Lung microvascular endothelial cell (primary cell): ENCODE results near the gene PLSCR3. TPM values are rescaled to one million over a fixed set of nuclear protein-coding genes. Genes with fewer than 3 reads are reported as not detected.
A peak's percentile ranks its signal among the peaks of the same experiment; 100 is the strongest.

Source experiments
- DNase-seq, 2 donors: peaks; one replicate each; pipeline versions ENCODE4 v3.0.0 to v3.0.0-alpha.2; 2010; ENCODE audit warnings: low read depth in 2 of 2
- total RNA-seq: library from RNA; depleted of rRNA; stranded (reverse); fragments of >200 nt; gene quantifications from 2 replicates; pipeline ENCODE4 v1.2.1, GENCODE V29; 2014

PLSCR3 gene
- total RNA-seq, 1 donor from 2014 or later: 19.4 TPM

DNA sequence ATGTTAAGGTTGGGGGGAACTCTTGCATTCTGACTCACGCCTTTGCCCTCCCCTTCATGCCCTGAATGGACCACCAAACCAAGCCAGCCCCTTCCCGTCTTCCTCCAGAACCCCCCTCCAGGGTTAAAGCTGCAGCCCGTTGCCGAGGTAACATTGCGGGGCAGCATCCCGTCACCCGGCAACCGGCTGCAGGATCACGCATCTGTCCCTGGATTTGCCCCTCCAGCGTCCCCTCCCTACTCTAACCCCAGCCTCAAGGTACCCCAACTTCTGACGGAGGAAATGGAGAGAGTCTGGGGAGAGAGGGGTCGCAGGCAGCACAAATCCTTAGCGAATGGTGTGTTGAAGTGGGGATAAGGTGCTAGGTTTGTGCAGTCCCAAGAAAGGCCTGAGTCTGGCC, 12.8 kb upstream of the PLSCR3 start:
- no peak for DNase-seq

DNA sequence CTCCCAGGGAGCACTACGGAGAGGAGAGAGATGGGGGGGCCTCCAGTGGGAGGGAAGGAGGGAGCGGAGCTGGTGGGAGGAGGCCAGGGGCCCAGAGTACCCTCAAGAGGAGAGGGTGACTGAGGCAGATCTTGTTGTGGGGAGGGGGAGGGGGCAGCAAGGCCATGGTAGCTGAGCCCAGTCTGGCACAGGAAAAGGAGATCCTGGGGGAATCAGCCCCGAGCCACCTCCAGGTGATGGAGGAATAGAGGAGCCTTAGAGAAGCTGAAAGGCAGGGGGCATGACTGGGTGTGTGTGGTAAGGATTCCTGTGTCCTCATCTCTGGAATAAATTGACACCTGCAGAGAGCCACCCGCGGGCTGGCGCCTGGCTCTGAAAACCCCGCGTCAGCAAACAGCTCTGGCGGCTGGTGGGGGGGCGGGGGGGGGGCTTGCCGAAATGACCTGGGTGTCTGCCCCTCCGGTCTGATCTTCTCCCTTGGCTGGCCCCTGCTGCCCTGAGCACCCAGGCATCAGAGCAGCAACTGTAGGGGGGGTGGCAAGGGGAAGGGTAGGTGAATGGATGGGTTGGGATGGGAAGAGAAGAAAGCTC, 12.0 kb upstream of the PLSCR3 start:
- DNase-seq: no peak

DNA sequence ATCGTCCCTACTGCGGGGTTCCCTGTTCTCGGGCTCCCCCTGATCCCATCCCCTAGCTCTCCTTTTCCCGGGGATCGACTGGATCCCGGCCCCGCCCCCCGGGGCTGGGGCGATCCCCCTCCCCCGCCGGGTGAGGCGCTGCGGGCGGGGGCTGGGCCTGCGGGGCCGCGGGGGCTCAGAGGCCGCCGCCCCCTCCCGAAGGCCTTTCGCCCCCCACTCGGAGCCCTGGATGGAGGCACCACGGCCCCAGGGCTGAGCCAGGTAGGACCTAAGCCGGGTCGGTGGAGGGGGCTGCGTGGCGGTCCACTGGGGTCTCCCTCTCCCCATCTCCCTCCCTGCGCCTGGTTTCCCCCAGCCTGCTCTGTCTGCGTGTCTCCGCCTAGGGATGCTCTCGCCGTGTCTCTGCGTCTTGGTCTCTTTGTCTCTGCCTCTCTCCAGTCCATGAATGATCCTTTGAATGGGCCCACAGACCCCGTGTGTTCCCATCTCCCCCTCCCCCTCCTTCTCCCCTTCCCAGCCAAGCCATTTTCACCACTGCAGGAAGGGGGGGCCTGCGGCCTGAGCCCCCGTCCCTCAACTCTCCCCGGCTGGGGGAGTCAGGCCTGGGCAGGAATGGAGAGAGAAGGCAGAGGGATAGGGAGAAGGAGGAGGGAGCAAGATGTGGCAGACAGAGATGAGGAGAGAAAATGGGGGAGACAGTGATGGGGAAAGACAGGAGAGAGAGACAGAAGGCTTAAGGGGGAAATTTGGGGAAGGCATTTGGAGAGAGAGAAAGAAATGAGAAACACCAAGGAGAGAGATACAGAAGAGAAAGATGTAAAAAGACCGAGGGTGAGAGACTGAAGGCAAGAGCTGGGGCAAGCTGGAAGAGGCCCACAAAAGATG, 11.3 kb upstream of the PLSCR3 start:
- no peak for DNase-seq

DNA sequence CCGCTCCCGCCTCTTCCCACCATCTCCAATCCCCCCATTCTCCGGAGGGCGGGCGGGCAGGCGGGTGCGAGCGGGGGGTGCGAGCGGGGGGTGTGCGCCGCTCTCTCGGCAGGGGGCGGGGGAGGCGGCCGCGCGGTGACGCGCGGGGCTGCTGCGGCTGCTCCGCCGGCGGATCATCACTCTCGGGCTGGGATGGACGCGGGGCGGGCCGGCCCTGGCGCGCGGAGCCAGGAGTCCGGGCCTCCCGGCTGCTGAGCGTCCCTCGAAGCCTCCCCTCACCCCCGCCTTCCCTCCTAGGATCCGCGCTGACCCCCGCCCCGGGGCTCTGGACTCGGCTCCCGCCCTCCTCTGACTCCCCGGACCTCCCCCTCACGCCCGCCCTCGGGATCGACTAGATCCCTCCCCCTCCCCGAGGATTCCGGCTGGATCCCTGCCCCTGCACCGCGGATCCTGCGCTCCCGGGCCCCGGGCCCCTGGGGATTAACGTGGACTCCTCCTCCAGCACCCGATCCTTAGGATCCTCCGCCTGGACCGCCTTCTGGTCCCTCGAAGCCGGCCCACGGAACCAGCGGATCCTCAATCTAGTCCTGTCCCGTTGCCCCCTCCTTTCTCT, 10.5 kb upstream of the PLSCR3 start:
- DNase-seq: peak in 1 of 2 donors; percentile 19

DNA sequence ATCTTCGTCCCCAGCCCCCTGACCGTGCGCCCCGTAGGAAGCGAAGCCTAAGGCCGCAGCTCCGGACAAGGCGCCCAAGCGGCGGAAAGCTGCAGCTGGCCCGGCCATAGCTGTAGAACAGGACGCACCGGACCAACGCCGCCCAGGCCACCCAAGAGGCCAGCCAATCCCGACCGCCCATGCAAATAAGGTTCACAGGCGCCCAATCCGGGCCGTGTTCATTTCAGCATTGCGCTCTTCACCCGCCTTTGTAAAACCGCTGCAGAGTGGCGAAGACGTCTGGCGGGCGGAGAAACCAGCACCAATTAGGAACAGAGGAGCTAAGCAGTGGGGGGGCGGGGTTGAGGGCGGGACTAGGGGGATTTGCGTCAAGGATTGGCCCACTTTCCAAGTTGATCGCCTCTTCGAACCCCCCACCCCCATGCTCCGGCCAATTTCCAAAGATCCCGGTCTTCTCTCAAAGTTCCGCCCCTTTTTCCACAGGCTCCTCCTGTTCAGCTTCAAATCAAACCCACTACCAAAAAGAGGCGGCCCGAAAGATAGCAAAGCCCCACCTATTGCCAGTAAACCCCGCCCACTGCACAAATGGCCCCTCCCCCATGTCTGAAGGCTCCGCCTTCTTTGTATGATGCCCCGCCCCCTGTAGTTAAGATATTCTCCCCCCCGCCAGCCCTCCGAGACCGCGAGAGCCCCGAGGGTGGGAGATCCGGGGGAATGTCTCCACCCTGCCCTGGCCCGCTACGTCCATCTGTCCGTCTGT, 9.8 kb upstream of the PLSCR3 start, which contains the start of gene TMEM256:
Gene TMEM256 (minus strand): TSS at position 121 of the 760 bp plus-strand sequence. CDS start 13 bp downstream, at position 108.
- DNase-seq: peak; percentile 100

DNA sequence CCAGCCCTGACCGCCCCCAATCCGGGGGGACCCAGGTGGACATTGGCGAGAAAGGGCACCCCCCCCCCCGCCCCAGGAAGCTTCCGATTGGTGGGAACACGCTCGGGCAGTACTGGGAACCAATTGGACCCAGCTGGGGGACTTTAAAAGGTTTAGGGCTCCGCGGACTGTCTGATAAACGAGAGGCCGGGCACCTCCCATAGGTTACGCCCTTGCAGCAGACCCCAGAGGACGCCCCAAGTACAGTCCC, 9.3 kb upstream of the PLSCR3 start:
- no peak for DNase-seq

DNA sequence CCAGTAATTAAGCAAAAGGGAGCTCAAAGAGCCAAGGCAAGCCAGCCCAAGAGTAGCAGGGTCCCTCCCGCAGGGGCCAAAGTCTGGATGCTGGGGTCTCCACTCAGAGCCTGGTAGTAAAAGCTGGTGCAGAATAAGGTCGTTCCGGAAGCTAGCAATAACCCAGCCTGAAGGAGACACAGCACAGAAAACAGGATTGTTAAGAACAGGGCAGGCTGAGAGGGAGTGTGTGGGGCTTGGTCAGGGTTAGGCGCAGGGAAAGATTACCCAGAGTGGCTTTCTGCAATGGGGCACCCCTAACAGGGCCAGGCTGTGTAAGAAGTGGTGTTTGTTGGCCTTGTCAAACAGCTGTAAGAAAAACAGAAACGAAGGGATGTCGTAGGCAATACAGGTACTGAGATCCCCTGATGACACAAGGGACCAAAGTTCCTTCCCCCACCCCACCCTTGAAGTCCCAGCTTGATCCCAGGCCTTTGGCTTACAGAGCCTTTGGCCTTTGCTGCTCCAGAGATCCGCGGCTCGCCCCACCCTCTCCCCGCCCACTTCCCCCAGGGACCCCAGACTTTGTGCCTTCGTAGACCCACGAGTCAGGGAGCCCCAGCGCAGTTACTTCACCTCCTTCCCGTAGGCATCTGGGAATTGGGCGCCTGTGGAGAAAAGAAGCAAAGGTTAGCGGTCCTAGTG, 8.9 kb upstream of the PLSCR3 start:
- peak in 1 of 2 donors; percentile 10 for DNase-seq

DNA sequence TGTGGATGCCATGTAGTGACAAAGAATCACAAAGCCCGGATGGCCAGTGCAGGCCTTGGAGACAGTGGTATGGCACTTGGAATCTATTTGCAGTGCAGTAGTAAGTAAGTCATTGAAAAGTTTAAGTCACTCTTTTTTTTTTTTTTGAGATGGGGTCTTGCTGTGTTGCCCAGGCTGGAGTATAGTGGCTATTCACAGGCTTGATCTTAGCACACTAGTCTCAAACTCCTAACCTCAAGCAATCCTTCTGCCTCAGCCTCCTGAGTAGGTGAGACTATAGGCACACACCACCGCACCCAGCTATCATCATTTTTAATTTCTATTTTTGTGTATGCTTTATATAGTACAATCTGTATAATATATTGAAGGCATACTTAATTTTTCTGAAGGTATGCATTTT, 4.3 kb upstream of the PLSCR3 start:
- no peak for DNase-seq

DNA sequence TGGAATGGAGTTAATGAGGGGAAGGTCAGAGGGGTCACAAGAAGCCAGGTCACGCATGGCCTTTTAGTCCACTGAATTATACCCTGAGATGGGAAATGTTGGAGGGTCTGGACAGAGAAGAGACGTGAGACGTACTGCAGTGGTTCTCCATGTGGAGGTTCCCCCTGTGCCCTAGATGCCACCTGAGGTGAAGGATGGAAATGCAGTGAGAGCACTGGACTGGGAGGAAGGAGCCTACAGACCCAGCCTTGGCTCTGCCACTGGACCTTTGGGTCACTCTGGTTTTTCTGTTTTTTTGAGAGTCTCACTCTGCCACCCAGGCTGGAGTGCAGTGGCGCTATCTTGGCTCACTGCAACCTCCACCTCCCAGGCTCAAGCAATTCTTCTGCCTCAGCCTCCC, 1.8 kb upstream of the PLSCR3 start:
- no peak for DNase-seq

DNA sequence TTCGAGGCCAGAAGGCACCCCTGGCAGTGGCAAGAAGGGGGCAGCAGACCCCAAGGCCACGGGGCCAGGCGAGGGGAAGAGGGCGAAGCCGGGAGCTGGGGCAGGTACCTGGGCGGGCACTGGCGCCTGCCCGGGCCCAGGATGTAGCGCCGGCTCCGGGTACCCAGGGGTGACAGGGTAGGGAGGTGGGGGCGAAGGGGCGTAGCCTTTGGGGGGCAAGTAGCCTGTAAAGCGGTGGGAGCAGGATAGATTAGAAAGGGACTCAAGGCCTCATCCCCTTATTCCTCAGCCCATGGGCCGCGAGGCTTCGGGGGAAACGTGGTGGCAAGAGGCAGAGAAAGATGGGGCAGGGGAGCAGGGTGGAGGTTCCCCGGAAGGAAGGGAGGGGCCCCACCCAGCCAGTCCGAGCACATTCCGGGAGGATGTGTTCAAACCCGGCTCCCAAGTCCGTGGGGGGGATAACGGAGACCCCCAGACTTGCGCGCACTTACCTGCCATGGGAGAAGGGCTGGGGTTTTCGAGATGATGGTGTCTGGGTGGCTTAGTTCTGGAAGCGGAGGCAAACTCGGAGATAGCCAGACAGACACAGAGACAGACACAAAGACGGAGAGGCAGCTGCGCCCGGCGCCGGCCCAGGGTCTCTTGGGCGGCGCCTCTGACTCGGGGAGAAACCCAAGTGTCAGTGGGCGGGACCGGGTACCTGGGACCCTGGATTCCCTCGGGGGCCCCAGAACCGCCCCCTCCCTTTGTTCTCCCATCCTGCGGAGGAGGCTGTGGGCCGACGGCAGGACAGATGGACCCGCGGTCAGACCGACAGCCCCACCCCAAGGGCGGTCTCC, 493 bp downstream of the PLSCR3 start:
- DNase-seq: no peak

DNA sequence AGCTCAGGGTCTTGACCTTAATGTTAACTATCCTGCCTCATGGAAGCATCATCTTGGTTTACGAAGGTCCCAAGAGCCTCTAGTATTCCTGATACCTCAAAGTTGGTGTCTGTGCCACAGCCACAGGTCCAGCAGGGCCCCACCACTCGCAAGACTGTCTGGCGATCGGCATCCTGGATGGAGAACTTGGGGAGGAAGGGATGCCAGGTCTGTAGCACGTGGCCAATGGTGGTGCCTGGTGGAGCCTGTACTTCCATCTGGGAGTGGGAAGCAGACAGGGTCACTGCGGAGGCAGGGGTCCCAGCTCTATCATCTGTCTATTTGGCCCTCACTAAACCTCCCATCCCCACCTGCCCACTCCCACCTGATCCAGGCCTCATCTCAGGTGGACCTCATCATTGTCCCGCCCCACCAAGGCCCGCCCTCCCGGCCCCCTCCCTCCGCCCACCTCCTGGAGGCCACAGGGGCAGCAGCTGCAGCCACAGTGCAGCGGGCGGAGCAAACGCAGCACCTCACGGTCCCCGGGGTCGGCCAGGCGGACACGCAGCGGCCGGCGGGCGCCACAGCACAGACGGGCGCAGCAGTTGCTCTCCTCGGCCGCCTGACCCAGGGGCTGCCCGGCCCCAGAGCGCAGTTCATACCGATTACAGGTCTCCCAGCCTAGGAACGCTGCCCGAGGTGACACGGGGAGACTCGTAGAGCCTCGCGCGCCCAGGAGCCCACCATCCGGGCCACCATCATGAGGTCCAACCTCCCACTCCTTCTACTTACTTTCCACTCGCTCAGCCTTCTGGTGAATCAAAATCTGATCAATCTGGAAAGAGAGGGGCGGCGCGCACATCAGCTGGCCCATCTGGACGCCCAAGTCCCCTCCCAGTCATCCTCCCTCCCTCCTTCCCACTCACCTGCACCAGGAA, 1.4 kb downstream of the PLSCR3 start:
- DNase-seq: no peak

DNA sequence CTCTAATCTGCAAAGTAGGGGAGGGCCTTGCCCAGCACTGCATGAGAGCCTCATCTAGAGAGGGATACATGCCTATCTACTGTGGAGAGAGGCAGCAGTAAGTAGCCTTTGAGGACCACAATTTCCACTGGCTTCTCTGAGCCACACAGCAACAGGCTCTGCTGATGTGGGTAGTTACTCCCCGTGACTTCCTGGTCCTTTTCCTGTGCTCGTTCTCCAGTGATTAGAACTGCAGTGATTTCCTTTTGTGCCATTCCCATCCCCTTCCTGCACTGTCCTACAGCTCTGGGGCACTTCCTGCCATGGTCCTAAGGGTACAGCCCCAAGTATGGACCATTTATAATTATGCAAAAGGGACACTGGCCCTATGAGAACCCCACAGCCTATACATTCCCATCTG, 3.0 kb downstream of the PLSCR3 start:
- peak; percentile 40 to 70 for DNase-seq

DNA sequence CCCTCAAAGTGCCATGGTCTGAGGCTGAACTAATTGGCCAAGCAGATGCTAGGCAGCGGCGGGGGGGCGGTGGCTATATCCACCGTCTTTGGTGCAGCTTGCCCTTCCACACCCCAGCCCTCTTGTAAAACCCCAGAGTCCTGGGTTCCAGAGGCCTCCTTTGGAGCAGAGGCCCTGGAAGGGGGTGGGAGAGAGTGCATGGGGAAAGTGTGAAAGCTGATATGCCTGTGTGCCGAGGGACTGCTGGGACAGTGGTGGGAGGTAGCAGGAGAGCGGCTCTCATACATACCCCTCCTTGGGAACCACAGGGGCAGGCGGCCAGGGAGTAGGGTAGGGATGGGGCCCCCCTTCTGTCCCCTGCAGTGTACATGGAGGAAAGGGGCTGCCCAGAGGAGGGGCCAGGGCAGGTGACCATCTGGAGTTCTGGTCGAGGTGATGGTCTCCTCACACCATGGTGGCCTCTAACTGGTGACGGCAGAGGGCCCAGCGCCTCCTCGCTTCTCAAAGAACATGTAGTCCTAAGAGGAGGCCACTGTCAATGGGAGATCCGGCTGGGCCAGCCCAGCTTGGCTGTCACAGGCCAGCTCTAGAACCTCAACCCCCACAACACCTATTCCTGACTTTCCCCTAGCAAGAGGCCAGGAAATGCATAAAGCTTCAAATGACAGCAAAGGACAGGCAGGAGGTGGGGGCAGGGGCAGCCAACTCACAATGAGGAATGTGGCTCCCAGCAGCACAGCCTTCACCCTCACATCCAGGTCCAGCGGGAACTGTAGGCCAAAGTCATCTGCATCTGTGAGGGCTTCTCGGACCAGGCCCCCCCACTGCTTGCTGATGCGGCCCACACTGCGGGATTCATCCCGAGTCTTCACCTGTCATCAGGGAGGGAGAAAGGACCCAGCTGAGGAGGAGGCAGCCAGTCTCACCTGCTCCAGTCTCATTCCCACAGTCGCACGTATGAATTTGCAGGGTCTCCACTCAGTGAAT, 4.1 kb downstream of the PLSCR3 start:
- DNase-seq: no peak

DNA sequence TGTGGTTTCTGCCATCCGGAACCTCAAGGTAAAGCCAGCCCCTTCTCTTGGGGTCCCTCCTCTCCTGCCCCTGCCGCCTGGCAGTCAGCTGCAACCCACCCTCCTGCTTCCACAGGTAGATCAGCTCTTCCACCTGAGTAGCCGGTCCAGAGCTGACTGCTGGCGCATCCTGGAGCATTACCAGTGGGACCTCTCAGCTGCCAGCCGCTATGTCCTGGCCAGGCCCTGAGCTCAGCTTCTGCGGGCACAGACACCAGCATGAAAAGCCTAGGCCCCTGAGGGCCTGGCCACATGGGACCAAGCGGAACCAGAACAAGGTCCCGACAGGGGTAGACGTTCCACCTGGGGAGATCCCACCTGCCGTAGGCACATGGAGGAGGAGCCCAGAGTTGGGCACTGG, 5.5 kb downstream of the PLSCR3 start:
- DNase-seq: no peak

DNA sequence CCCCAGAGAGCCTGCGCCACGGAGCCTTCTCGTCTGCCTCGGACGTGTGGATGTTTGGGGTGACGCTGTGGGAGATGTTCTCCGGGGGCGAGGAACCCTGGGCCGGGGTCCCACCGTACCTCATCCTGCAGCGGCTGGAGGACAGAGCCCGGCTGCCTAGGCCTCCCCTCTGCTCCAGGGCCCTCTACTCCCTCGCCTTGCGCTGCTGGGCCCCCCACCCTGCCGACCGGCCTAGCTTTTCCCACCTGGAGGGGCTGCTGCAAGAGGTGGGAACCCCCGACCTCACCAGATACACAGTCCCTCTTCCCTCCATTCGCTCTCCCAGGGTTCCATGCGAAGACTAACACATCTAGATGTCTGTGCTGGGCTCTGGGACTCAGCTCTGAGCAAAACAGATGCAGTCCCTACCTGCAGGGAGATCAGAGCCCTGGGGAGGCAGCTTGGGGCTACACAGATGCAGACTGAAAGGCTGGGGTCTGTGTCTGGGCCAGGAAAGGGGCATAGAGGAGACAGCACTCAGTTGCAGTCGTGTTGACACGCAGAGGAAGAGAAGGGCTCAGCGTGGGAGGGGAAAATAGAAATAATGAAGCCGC, 9.7 kb downstream of the PLSCR3 start:
- no peak for DNase-seq

DNA sequence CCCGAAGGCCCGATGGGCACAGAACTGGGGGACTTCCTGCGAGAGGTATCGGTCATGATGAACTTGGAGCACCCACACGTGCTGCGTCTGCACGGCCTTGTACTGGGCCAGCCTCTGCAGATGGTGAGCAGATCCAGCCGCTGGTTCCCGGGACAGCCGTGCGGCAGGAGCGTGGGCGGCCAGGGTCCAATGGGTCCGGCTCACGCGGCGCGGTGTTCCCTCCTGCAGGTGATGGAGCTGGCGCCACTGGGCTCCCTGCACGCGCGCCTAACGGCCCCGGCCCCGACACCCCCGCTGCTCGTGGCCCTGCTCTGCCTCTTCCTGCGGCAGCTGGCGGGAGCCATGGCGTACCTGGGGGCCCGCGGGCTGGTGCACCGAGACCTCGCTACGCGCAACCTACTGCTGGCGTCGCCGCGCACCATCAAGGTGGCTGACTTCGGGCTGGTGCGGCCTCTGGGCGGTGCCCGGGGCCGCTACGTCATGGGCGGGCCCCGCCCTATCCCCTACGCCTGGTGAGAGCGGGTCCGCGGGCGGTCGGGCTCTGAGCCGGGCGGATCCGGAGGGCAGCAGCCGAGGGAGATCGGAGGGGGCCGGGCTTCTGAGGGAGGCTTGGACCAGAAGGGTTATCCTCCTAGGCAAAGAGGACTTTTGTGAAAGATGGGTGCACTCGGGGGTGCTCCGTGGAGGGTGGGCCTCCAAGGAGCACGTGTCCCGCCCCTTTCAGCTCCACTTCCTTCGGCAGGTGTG, 10.4 kb downstream of the PLSCR3 start:
- DNase-seq: peak in 1 of 2 donors; percentile 50

DNA sequence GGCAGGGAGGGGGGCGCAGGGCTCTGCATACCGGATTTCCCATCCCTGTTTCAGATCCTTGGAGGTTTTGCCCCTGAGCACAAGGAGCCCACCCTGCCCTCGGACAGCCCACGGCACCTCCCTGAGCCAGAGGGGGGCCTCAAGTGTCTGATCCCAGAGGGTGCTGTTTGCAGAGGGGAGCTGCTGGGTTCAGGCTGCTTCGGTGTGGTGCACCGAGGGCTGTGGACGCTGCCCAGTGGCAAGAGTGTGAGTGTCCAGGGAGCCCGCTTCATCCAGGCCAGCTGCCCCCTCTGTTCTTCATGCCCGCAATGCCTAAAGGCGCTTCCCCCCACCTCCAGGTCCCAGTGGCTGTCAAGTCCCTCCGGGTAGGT, 11.0 kb downstream of the PLSCR3 start:
- no peak for DNase-seq
